GM12878 (cell line): ENCODE measurements around the gene THUMPD3. TPM values are rescaled to one million over a fixed set of nuclear protein-coding genes. Genes with fewer than 3 reads are reported as not detected.

ENCODE experiments used
- ATAC-seq: fragments of 200-7000 bp; cut with Tn5 transposase; 3 replicates; pipeline ENCODE4 v1.9.1; 2020; ENCODE audit warnings: mild to moderate bottlenecking, moderate library complexity
- BruUV-seq: library from RNA; stranded (reverse); fragments of 400-500 nt; replicated peaks from 2 replicates; lab custom pipeline; 2021; lab: Mats Ljungman, UMichigan
- CTCF ChIA-PET: fragments of 300-600 bp; sonication (Branson Sonifier 250); formaldehyde crosslinking; extraction: SDS; loops from one replicate; lab custom pipeline; 2021; ENCODE audit warnings: inconsistent platforms; lab: Yijun Ruan, JAX
- POLR2A ChIA-PET: fragments of 350-600 bp; formaldehyde crosslinking; extraction: SDS; loops from one replicate; lab custom pipeline; 2021; ENCODE audit warnings: inconsistent platforms; lab: Charles Lee
- RAD21 ChIA-PET: fragments of 300-600 bp; sonication (Branson Sonifier 250); formaldehyde crosslinking; loops from one replicate; lab custom pipeline; 2023; ENCODE audit warnings: antibody characterized with exemption; ENCODE audit not compliant: unreplicated experiment; lab: Charles Lee
- SMC1A ChIA-PET: fragments of 300-600 bp; sonication (Branson Sonifier 250); formaldehyde crosslinking; loops from one replicate; lab custom pipeline; 2023; ENCODE audit not compliant: unreplicated experiment, uncharacterized antibody; lab: Charles Lee
- DNase-seq: peaks from one replicate; pipeline ENCODE4 v3.0.0-alpha.2; 2011; ENCODE audit warnings: low read depth, low spot score
- FAIRE-seq: peaks from 3 replicates; lab custom pipeline; 2011; peaks lifted over from hg19 to GRCh38; lab: Jason Lieb, UNC
- H2AFZ ChIP-seq: 2 replicates; pipeline ENCODE4 v1.6.0; 2011; ENCODE audit warnings: low read depth, low read length, control low read depth; ENCODE audit not compliant: control insufficient read depth
- H3K27ac ChIP-seq: 2 replicates; pipeline ENCODE4 v1.5.1; 2011; ENCODE audit warnings: control low read depth; ENCODE audit not compliant: control insufficient read depth, insufficient read depth
- H3K27me3 ChIP-seq, 2 experiments: replicated peaks in 1 of 2; 2 replicates each; pipeline versions ENCODE4 v1.6.0 to v1.6.1; 2011; ENCODE audit warnings: low read length in 1 of 2; ENCODE audit not compliant: control insufficient read depth in 2 of 2, insufficient read depth in 2 of 2
- H3K36me3 ChIP-seq, 2 experiments: 2 replicates each; pipeline ENCODE4 v1.5.1; 2011; ENCODE audit warnings: low read length in 1 of 2; ENCODE audit not compliant: control insufficient read depth in 2 of 2, insufficient read depth in 2 of 2
- H3K4me1 ChIP-seq: 2 replicates; pipeline ENCODE4 v1.6.1; 2011; ENCODE audit warnings: mild to moderate bottlenecking, low read length, moderate library complexity, mixed read lengths; ENCODE audit not compliant: control insufficient read depth, insufficient read depth
- H3K4me2 ChIP-seq: 2 replicates; pipeline ENCODE4 v1.6.0; 2011; ENCODE audit warnings: control low read depth; ENCODE audit not compliant: control insufficient read depth, insufficient read depth
- H3K4me3 ChIP-seq: fragments of 200-600 bp; sonication (generic); 2 replicates; pipeline ENCODE4 v1.5.1; 2016
- H3K79me2 ChIP-seq: 2 replicates; pipeline ENCODE4 v1.6.0; 2011; ENCODE audit warnings: low read length; ENCODE audit not compliant: control insufficient read depth, insufficient read depth
- H3K9ac ChIP-seq: 2 replicates; pipeline ENCODE4 v1.8.0; 2011; ENCODE audit warnings: low read length, control low read depth, mixed read lengths; ENCODE audit not compliant: control insufficient read depth, insufficient read depth
- H3K9me3 ChIP-seq: replicated peaks from 3 replicates; pipeline ENCODE4 v1.5.1; 2011; ENCODE audit warnings: mild to moderate bottlenecking, low read length; ENCODE audit not compliant: control insufficient read depth, insufficient read depth
- H4K20me1 ChIP-seq: 2 replicates; pipeline ENCODE4 v1.6.0; 2011; ENCODE audit not compliant: control insufficient read depth, insufficient read depth
- BCL3 ChIP-seq: IDR thresholded peaks from 2 replicates; pipeline ENCODE4 v1.6.1; 2011; ENCODE audit warnings: borderline replicate concordance, low read depth, mild to moderate bottlenecking, moderate library complexity, low read length; ENCODE audit not compliant: insufficient read depth, poor library complexity, severe bottlenecking
- E2F4 ChIP-seq: IDR thresholded peaks from 2 replicates; pipeline ENCODE4 v1.6.1; 2012; ENCODE audit warnings: low read depth, low read length, improper control_type of control experiment
- ELK1 ChIP-seq: IDR thresholded peaks from 2 replicates; pipeline ENCODE4 v1.6.1; 2012; ENCODE audit warnings: low read depth, low read length, improper control_type of control experiment
- IKZF1 ChIP-seq: fragments of 450-650 bp; conservative IDR thresholded peaks from 2 replicates; pipeline ENCODE4 v1.6.1; 2017; ENCODE audit warnings: antibody characterized with exemption, mild to moderate bottlenecking
- IRF3 ChIP-seq: fragments of 450-650 bp; IDR thresholded peaks from 2 replicates; pipeline ENCODE4 v1.6.1; 2014; ENCODE audit warnings: mild to moderate bottlenecking
- KLF5 ChIP-seq: fragments of 450-650 bp; IDR thresholded peaks from 2 replicates; pipeline ENCODE4 v1.6.1; 2014; ENCODE audit warnings: mild to moderate bottlenecking; ENCODE audit not compliant: partially characterized antibody
- POLR2AphosphoS2 ChIP-seq: IDR thresholded peaks from 2 replicates; pipeline ENCODE4 v1.6.1; 2011; ENCODE audit warnings: low read depth, mild to moderate bottlenecking, low read length, improper control_type of control experiment, moderate library complexity
- RELA ChIP-seq: fragments of 450-650 bp; IDR thresholded peaks from 2 replicates; pipeline ENCODE4 v1.8.0; 2014; ENCODE audit warnings: borderline replicate concordance; ENCODE audit not compliant: partially characterized antibody
- RUNX3 ChIP-seq: IDR thresholded peaks from 2 replicates; pipeline ENCODE4 v1.6.1; 2012; ENCODE audit warnings: low read length, inconsistent platforms
- SUPT20H ChIP-seq: IDR thresholded peaks from 2 replicates; pipeline ENCODE4 v1.6.1; 2011; ENCODE audit warnings: low read depth, mild to moderate bottlenecking, low read length, moderate library complexity, borderline replicate concordance; ENCODE audit not compliant: control insufficient read depth
- TCF3 ChIP-seq: IDR thresholded peaks from 2 replicates; pipeline ENCODE4 v1.6.1; 2012; ENCODE audit warnings: low read depth, mild to moderate bottlenecking, low read length, borderline replicate concordance; ENCODE audit not compliant: insufficient read depth
- ZBED1 ChIP-seq: IDR thresholded peaks from 2 replicates; pipeline ENCODE4 v1.6.1; 2016; ENCODE audit warnings: borderline replicate concordance
- ZBTB40 ChIP-seq: fragments of 450-650 bp; IDR thresholded peaks from 2 replicates; pipeline ENCODE4 v1.6.1; 2016; ENCODE audit warnings: mild to moderate bottlenecking, moderate library complexity, borderline replicate concordance
- WGBS: methylation state at CpG from one replicate; pipeline ENCODE4 v1.1.6; 2016; ENCODE audit warnings: low lambda C conversion rate; ENCODE audit not compliant: insufficient replicate concordance, insufficient coverage; ENCODE audit errors: missing lambda C conversion rate; 5-methylcytosine and 5-hydroxymethylcytosine counted together
- in situ Hi-C: fragments of 300-500 bp; cut with MboI; formaldehyde crosslinking; loops from 9 replicates; pipeline ENCODE4 v1.14.3; 2018; ENCODE audit warnings: mixed read lengths
- intact Hi-C: fragments of 100-400 bp; cut with micrococcal nuclease; formaldehyde crosslinking; loops from one replicate; pipeline ENCODE4 v1.14.2; 2022; ENCODE audit not compliant: unreplicated experiment
- polyA plus RNA-seq, 11 experiments: library from polyadenylated mRNA; depleted of rRNA in 4 of 11; unstranded in 6 of 11; stranded (reverse) in 5 of 11; fragments of >200 nt; fragmentation: Nextera tagmentation in 4 of 11; fragmentation: Illumina TruSeq in 1 of 11; extraction: Ambion mirVana in 4 of 11; extraction: Trizol in 1 of 11; gene quantifications; 1 replicate in 1 of 11; 2 replicates in 10 of 11; pipeline versions ENCODE4 v1.2.1 to v1.2.3, GENCODE V29; 2011 to 2016; ENCODE audit warnings: inconsistent platforms in 2 of 11, missing spikeins in 2 of 11, low read depth in 1 of 11
- total RNA-seq, 4 experiments: library from RNA; depleted of rRNA in 3 of 4; stranded (reverse); fragments of >200 nt in 3 of 4; fragmentation: Illumina TruSeq in 1 of 4; extraction: Trizol in 1 of 4; gene quantifications; 2 replicates each; pipeline versions ENCODE4 v1.2.1 to v1.2.3, GENCODE V29; 2013 to 2021

Gene THUMPD3
- total and polyA plus RNA-seq, 10 of the 15 experiments (the other 5 are each of a cell fraction or from before 2014, with no cell fraction given): 28.7 to 47.4 (median 41.8) TPM

GRCh38 chr3:9314796-9315195 is 48.1 kb upstream of the THUMPD3 start (continued):
- no peak for TF ChIP-seq BCL3
- TF ChIP-seq TCF3: no peak
- no peak for TF ChIP-seq RUNX3
- no peak for TF ChIP-seq ZBED1

GRCh38 chr3:9316881-9317361 is 45.9 kb upstream of the THUMPD3 start:
- FAIRE-seq: no peak
- SMC1A ChIA-PET: interaction anchor here (0.8 kb wide), 1 partner anchor 16 kb away, joined by 3 read pairs; no protein-coding TSS in a partner anchor
- H3K4me2 ChIP-seq: no peak overlapping the region
- H3K9me3 ChIP-seq: no peaks in the 10 kb centered on the region
- no peaks in the 10 kb centered on the region for H4K20me1 ChIP-seq
- no peaks in the 10 kb centered on the region for H3K4me1 ChIP-seq
- ATAC-seq: no peak
- RAD21 ChIA-PET: no interaction called here
- H3K9ac ChIP-seq: no peak overlapping the region
- no peaks in the 10 kb centered on the region for H3K79me2 ChIP-seq
- no peak overlapping the region for H3K4me3 ChIP-seq
- no peaks in the 10 kb centered on the region for H3K36me3 ChIP-seq
- CTCF ChIA-PET: no interaction called here
- BruUV-seq: no TSS peak
- no peak overlapping the region for H2AFZ ChIP-seq
- no peak for DNase-seq
- POLR2A ChIA-PET: no interaction called here
- 56% methylated on average over 13 of the region's 13 CpGs for WGBS
- H3K27ac ChIP-seq: no peak overlapping the region
- intact Hi-C loops (no loop called here), in situ Hi-C loops (no loop called here)
- H3K27me3 ChIP-seq: peaks cover 0 to 2% of the 10 kb centered on the region in 2 experiments; a peak in 2 of 4 replicates
- TF ChIP-seq IKZF1: no peak
- no peak for TF ChIP-seq KLF5
- TF ChIP-seq IRF3: no peak
- no peak for TF ChIP-seq ELK1
- TF ChIP-seq RELA: no peak
- no peak for TF ChIP-seq SUPT20H
- no peak for TF ChIP-seq E2F4
- TF ChIP-seq ZBTB40: no peak
- no peak for TF ChIP-seq POLR2AphosphoS2
